HepG2 (cell line): ENCODE measurements around the gene ZNF490. TPM values are rescaled to one million over a fixed set of nuclear protein-coding genes. Genes with fewer than 3 reads are reported as not detected.

Experiments
- ARHGAP35 ChIP-seq: sonication (generic); formaldehyde crosslinking; IDR thresholded peaks from 2 replicates; pipeline ENCODE4 v1.9.0; 2022; ENCODE audit warnings: mild to moderate bottlenecking, inconsistent platforms, moderate library complexity, missing genetic modification reagents, borderline replicate concordance
- ARNTL ChIP-seq: sonication (generic); formaldehyde crosslinking; IDR thresholded peaks from 2 replicates; pipeline ENCODE4 v1.4.0; 2020; ENCODE audit warnings: mild to moderate bottlenecking, missing genetic modification reagents
- CBFB ChIP-seq: sonication (generic); formaldehyde crosslinking; IDR thresholded peaks from 2 replicates; pipeline ENCODE4 v1.4.0; 2020; ENCODE audit warnings: missing genetic modification reagents
- CREBL2 ChIP-seq: sonication (generic); formaldehyde crosslinking; IDR thresholded peaks from 2 replicates; pipeline ENCODE4 v1.8.1; 2023; ENCODE audit warnings: missing genetic modification reagents, mild to moderate bottlenecking, borderline replicate concordance
- DBP ChIP-seq: sonication (generic); formaldehyde crosslinking; IDR thresholded peaks from 2 replicates; pipeline ENCODE4 v1.4.0; 2020; ENCODE audit warnings: missing genetic modification reagents; ENCODE audit errors: not compliant biosample characterization
- DPF2 ChIP-seq: sonication (generic); formaldehyde crosslinking; IDR thresholded peaks from 2 replicates; pipeline ENCODE4 v1.4.0; 2020; ENCODE audit warnings: mild to moderate bottlenecking, low read depth, missing genetic modification reagents, borderline replicate concordance
- FOXC1 ChIP-seq: sonication (generic); formaldehyde crosslinking; IDR thresholded peaks from 2 replicates; pipeline ENCODE4 v1.8.0; 2022; ENCODE audit warnings: mild to moderate bottlenecking, missing genetic modification reagents, borderline replicate concordance
- GATAD2A ChIP-seq: IDR thresholded peaks from 2 replicates; pipeline ENCODE4 v1.6.1; 2016
- IKZF4 ChIP-seq: sonication (generic); formaldehyde crosslinking; IDR thresholded peaks from 2 replicates; pipeline ENCODE4 v1.5.1; 2020; ENCODE audit warnings: borderline replicate concordance, mild to moderate bottlenecking, low read depth, missing genetic modification reagents; ENCODE audit errors: not compliant biosample characterization
- NR2F6 ChIP-seq, 2 experiments: IDR thresholded peaks; 2 replicates each; pipeline ENCODE4 v1.6.1; 2016; ENCODE audit warnings: antibody characterized with exemption in 1 of 2, mild to moderate bottlenecking in 1 of 2
- POLR2A ChIP-seq, 2 experiments: IDR thresholded peaks; 2 replicates each; pipeline ENCODE4 v1.6.1; 2011; ENCODE audit warnings: low read depth in 2 of 2, low read length in 2 of 2, mild to moderate bottlenecking in 1 of 2, moderate library complexity in 1 of 2; ENCODE audit not compliant: insufficient read depth in 1 of 2
- SALL1 ChIP-seq: sonication (generic); formaldehyde crosslinking; IDR thresholded peaks from 2 replicates; pipeline ENCODE4 v1.8.0; 2022; ENCODE audit warnings: mild to moderate bottlenecking, missing genetic modification reagents
- SMAD9 ChIP-seq: sonication (generic); formaldehyde crosslinking; IDR thresholded peaks from 2 replicates; pipeline ENCODE4 v1.5.1; 2020; ENCODE audit warnings: mild to moderate bottlenecking, missing genetic modification reagents
- SMC3 ChIP-seq: IDR thresholded peaks from 2 replicates; pipeline ENCODE4 v1.6.1; 2011; ENCODE audit warnings: low read length, improper control_type of control experiment
- TCF7L2 ChIP-seq: IDR thresholded peaks from 2 replicates; pipeline ENCODE4 v1.6.1; 2011; ENCODE audit warnings: mild to moderate bottlenecking, low read depth, low read length, moderate library complexity
- UBTF ChIP-seq: sonication (generic); formaldehyde crosslinking; IDR thresholded peaks from 2 replicates; pipeline ENCODE4 v1.4.0; 2020; ENCODE audit warnings: mild to moderate bottlenecking, missing genetic modification reagents
- YEATS4 ChIP-seq: sonication (generic); formaldehyde crosslinking; IDR thresholded peaks from 2 replicates; pipeline ENCODE4 v1.4.0; 2020; ENCODE audit warnings: missing genetic modification reagents, borderline replicate concordance
- ZBTB4 ChIP-seq: sonication (generic); formaldehyde crosslinking; IDR thresholded peaks from 2 replicates; pipeline ENCODE4 v1.4.0; 2020; ENCODE audit warnings: missing genetic modification reagents, mild to moderate bottlenecking, borderline replicate concordance
- ZNF121 ChIP-seq: sonication (generic); formaldehyde crosslinking; IDR thresholded peaks from 2 replicates; pipeline ENCODE4 v1.5.0; 2020; ENCODE audit warnings: mild to moderate bottlenecking, missing genetic modification reagents
- ZNF329 ChIP-seq: sonication (generic); formaldehyde crosslinking; IDR thresholded peaks from 2 replicates; pipeline ENCODE4 v1.9.0; 2021; ENCODE audit warnings: low read depth, mild to moderate bottlenecking, missing genetic modification reagents
- ZNF331 ChIP-seq: sonication (generic); formaldehyde crosslinking; IDR thresholded peaks from 2 replicates; pipeline ENCODE4 v1.4.0; 2020; ENCODE audit warnings: missing genetic modification reagents
- ZNF776 ChIP-seq: sonication (generic); formaldehyde crosslinking; IDR thresholded peaks from 2 replicates; pipeline ENCODE4 v1.4.0; 2020; ENCODE audit warnings: mild to moderate bottlenecking, missing genetic modification reagents
- ZSCAN29 ChIP-seq: sonication (generic); formaldehyde crosslinking; conservative IDR thresholded peaks from 2 replicates; pipeline ENCODE4 v1.4.0; 2020; ENCODE audit warnings: mild to moderate bottlenecking, missing genetic modification reagents
- polyA plus RNA-seq, 8 experiments: library from polyadenylated mRNA; depleted of rRNA in 3 of 8; stranded (reverse) in 7 of 8; unstranded in 1 of 8; fragments of >200 nt; fragmentation: Illumina TruSeq in 4 of 8; extraction: Trizol in 4 of 8; gene quantifications; 2 replicates each; pipeline versions ENCODE4 v1.2.1 to v1.2.3, GENCODE V29; 2011 to 2016; ENCODE audit warnings: low read depth in 4 of 8, missing spikeins in 1 of 8, mixed read lengths in 1 of 8; ENCODE audit not compliant: insufficient read depth in 1 of 8
- total RNA-seq, 5 experiments: library from RNA; depleted of rRNA; stranded (reverse); fragments of >200 nt; fragmentation: Illumina TruSeq; extraction: Trizol; gene quantifications; 2 replicates each; pipeline ENCODE4 v1.2.3, GENCODE V29; 2016; ENCODE audit warnings: low read depth in 1 of 5

The ZNF490 gene
- total and polyA plus RNA-seq, 2 of the 13 experiments (the other 11 are each of a cell fraction or from before 2014, with no cell fraction given), result 1.3 to 2.9 TPM

- TF ChIP-seq POLR2A (IDR thresholded peaks at IDR 0.05; ENCODE audit: insufficient read depth in 1 of 2, low read depth in 2 of 2, low read length in 2 of 2) (no peak), SMAD9 (no peak), CREBL2 (no peak), GATAD2A (CRISPR knock-in tag) (peak; percentile 36; the same call in 1 of the 2 replicates), ARNTL (CRISPR knock-in tag) (0 out of 2 replicates have a peak, but pooled peaks have one; percentile 24), ZNF331 (CRISPR knock-in tag) (0 out of 2 replicates have a peak, but pooled peaks have one; percentile 37), SALL1 (peak; percentile 80), NR2F6 (IDR thresholded peaks at IDR 0.05) (no peak), NR2F6 (CRISPR knock-in tag; IDR thresholded peaks at IDR 0.05) (0 out of 2 replicates have a peak, but pooled peaks have one; percentile 30), DPF2 (CRISPR knock-in tag) (no peak), YEATS4 (CRISPR knock-in tag) (peak; percentile 58; the same call in 1 of the 2 replicates), ZNF329 (CRISPR knock-in tag) (no peak), DBP (CRISPR knock-in tag) (no peak), ZBTB4 (CRISPR knock-in tag) (peak; percentile 59; the same call in 1 of the 2 replicates), ZSCAN29 (CRISPR knock-in tag) (0 out of 2 replicates have a peak, but pooled peaks have one; percentile 53), ARHGAP35 (CRISPR knock-in tag) (peak; percentile 47; the same call in 1 of the 2 replicates), IKZF4 (peak; percentile 57), ZNF776 (CRISPR knock-in tag) (peak; percentile 55; the same call in 1 of the 2 replicates), FOXC1 (CRISPR knock-in tag) (no peak), CBFB (CRISPR knock-in tag) (peak; percentile 75), ZNF121 (CRISPR knock-in tag) (peak; percentile 67), SMC3 (0 out of 2 replicates have a peak, but pooled peaks have one; percentile 9), UBTF (peak; percentile 100), TCF7L2 (no peak)
Observed at GRCh38 chr19:12639901-12640613, 29.4 kb upstream of the ZNF490 start (continued).
